DMS114 treated with DMSO at 0.1 percent for 48 hours (cell line): ENCODE data around the gene CATSPERE.
"Not testable (repeated sequence)": the region's sequence is repeated elsewhere in the genome, so short reads cannot be mapped to it uniquely, and the experiment has no call there.

Experiments used
- DNase-seq: peaks from one replicate; lab custom pipeline; 2025; ENCODE audit not compliant: unreplicated experiment; lab: John Stamatoyannopoulos, UW

Gene CATSPERE

DNA sequence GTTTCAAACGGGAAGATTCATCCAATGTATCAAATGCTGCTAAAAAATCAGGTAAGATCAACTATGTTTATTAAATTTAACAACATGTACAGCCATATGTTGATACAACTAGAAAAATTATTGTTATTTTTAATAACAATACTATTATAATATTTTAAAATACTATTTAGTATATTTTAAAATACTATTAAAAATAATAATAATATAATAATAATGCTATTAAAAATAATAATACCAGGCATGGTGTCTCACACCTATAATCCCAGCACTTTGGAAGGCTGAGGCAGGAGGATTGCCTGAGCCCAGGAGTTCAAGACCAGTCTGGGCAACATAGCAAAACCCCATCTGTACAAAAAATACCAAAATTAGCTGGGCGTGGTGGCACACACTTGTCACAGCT lies 54.6 kb downstream of the CATSPERE start:
- no peak for DNase-seq

DNA sequence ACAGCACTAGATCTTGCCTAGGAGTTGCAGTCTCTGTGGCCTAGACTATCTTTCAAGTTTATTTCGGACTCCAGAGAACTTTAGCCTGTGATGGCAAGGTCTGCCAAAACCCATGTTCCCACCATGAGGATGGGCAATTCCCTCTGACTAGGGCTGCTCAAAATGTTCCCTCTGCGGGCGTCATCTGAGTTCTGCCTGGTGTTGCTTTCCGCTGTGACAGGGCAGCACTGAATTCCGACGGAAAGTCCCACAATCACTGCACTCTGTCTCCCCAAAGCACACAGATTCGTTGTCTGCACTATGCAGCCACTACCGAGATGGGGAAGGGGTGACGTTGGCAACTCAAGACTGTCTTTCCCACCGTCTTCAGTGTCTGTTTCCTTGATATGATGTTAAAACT lies 75.2 kb downstream of the CATSPERE start:
- DNase-seq, result no peak

DNA sequence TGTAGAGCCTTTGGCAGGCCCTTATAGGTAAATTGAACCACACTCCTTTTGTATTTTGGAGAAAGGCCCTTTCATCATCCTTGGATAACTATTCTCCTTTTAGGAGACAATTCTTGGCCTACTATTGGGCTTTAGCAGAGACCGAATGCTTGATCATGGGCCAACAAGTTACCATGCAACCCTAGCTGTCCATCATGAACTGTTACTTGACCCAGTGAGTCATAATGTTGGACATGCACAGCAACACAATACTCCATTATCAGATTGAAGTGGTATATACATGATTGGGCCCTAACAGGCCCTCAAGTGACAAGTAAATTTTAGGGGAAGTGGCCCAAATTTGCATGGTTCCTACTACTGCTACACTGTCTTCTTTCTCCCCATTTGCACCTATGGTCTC lies 84.4 kb downstream of the CATSPERE start:
- no peak for DNase-seq

DNA sequence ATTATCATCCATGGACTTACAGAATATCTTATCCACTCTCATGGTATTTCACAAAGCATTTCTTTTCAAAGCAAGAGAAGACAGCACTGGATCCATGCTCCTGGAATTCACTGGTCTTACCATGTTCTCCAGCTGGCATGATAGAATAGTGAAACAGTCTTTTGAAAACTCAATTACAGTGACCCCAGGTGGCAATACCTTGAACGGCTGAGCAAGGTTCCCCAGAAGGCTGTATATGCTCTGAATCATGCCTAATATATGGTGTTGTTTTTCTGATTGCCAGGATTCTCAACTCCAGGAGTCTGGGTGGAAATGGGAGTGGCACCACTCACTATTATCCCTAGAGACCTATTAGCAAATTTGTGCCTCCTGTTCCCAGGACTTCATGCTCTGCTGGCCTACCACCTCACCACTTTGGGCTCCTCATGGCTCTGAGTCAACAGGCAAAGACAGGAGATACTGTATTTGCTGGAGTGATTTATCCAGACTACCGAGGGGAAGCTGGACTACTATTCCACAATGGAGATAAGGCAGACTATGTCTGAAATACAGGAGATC lies 87.6 kb downstream of the CATSPERE start:
- DNase-seq, result no peak

DNA sequence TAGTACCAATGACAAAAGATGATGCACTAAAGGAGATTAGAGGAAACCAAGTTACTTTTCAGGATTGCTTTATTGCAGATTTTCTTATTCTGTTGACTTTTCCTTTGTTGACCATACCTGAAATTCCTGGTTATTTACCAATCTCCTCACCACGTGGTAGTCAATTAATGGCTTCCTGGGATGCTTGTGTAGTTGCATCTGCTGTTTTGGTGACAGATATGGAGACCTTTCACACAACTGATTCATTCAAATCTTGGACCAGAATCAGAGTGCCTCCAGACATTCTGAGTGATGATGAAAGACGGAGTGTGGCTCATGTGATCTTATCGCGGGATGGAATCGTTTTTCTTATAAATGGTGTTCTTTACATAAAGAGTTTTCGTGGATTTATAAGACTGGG lies 91.3 kb downstream of the CATSPERE start:
- no peak for DNase-seq

- no peak for DNase-seq
These were observed 95.2 kb downstream of the CATSPERE start for GRCh38 chr1:244556263-244556662.

- no peak for DNase-seq
These were observed 96.5 kb downstream of the CATSPERE start for GRCh38 chr1:244557565-244557964.

GRCh38 chr1:244559561-244559960 lies 98.5 kb downstream of the CATSPERE start:
- DNase-seq, result no peak

DNA sequence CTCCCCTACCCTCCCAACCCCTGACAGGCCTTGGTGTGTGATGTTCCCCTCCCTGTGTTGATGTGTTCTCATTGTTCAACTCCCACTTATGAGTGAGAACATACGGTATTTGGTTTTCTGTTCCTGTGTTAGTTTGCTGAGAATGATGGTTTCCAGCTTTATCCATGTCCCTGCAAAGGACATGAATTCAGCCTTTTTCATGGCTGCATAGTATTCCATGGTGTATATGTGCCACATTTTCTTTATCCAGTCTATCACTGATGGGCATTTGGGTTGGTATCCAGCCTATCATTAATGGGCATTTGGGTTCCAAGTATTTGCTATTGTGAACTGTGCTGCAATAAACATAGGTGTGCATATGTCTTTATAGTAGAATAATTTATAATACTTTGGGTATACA lies 101.8 kb downstream of the CATSPERE start:
- DNase-seq, result not testable (repeated sequence)

DNA sequence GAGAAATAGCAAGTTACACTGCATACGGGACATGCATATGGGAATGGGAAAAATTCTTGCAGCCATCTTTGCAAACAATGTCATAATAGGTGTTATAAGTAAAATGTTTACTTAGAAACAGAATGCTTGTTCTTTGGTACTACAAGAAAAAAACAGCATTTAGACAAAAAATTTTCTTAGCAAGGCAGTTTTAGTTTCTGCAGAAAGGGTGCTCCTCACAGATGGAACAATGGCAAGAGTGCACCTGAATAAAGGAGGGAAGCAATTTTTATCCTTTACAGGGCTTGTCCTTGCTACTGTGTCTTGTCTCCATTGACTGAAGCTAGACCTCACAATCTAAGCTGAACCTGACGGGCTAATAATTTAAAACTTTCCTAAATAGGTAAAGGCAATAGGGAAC lies 112.7 kb downstream of the CATSPERE start:
- no peak for DNase-seq

- DNase-seq, result no peak
These were observed 115.3 kb downstream of the CATSPERE start for GRCh38 chr1:244576259-244576892.

- not testable (repeated sequence) for DNase-seq
These were observed 117.1 kb downstream of the CATSPERE start for GRCh38 chr1:244578205-244578604.

- no peak for DNase-seq
These were observed 122.4 kb downstream of the CATSPERE start for GRCh38 chr1:244583358-244583982.

- no peak for DNase-seq
These were observed 124.8 kb downstream of the CATSPERE start for GRCh38 chr1:244585867-244586266.

DNA sequence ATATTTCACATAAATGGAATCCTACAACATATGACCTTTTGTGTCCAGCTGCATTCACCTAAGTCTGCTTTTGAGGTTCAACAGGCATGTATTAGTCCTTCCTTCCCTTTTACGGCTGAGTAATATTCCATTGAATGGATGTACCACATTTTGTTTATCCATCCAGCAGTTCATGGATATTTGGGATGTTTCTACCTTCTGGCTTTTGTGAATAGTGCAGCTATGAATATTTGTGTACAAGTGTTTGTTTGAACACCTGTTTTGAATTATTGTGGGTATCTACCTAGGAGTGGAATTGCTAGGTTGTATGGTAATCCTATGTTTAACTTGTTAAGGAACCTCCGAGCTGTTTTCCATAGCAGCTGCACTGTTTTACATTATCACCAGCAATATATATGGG lies 129.6 kb downstream of the CATSPERE start:
- no peak for DNase-seq

- no peak for DNase-seq
These were observed 137.5 kb downstream of the CATSPERE start for GRCh38 chr1:244598611-244599010.

DNA sequence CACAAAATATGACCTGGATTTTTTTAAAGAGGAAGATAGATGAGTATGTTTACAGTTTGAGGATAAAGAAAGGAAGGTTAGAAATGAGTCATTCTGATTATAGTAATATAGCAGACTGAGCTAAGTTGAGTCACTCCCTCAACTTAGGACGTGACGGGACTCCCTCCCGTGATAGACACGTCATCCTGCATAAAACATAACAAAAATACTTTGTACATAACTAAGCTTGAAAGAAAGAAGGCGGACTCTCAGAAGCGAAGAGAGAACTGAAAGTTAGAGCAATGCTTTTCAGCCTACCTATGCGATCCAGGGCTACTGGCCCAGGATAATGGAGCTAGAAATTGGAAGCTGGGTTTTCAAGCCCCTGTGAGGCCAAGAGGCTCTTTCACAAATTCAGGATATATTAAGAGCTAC lies 138.9 kb downstream of the CATSPERE start:
- DNase-seq, result no peak

- DNase-seq, result no peak
These were observed 140.3 kb downstream of the CATSPERE start for GRCh38 chr1:244601336-244601735.

GRCh38 chr1:244603498-244603897 lies 142.4 kb downstream of the CATSPERE start:
- peak; percentile 46 for DNase-seq

DNA sequence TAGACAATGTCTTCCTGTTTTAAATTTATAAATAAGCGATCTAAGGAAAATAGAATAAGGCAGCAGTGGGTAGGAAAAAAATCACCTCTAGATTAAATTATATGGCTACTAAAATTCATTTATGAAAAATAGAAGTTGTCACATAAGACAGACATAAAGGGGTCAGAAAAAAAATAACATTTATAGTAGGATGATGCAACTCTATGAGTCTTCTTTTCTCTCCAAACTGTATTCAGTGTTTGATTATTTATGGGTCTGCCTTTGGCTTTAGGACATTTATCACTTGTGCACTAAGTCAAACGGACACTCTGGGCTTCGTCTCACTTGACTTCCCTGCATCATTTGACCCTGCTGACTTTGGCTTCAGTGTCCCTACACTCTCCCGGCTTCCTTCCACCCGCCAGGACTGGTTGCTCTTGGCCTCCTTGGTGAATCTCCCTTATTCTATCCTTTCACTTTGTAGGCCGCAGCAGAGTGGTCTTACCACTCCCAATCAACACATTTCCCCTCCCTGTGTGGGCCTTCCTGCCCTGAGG lies 144.8 kb downstream of the CATSPERE start:
- no peak for DNase-seq

DNA sequence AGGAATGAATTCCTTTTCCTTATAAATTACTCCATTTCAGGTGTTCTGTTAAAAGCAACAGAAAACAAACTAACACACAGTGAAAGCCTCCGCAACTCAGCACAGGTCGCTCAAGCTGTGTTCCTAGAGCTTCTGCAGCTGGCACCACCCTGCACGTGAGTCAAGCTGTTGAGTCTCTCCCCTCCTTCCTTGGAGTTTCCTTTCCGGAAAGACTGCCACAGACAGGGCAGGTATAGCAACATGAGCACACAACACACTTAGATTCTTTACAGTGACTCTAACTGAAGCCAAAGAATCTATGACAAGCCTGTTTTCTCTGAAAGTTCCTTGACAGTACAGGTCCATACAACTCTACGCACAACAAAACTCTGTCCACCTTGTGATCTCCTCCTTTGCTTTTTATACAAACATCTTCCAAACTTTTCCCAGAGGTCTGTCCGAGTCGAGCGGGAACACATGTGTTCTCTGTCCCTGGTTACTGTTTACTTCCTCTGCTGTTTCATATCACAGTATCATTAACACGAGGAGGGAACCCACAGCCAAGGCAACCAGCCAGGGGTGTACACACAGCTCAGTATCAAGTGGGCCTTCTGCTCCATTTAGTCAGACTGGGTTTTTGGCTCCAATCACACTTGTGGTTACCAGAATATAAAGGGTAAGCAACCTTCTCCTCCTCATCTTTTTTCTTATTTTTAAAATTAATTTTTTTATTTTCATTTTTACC lies 153.2 kb downstream of the CATSPERE start:
- no peak for DNase-seq

- no peak for DNase-seq
These were observed 153.8 kb downstream of the CATSPERE start for GRCh38 chr1:244614879-244615278.
